GM19397 (cell line): ENCODE measurements around the gene TNFRSF1B.

ENCODE experiments used
- ATAC-seq: cut with Tn5 transposase; IDR thresholded peaks from one replicate; pipeline ENCODE4 v1.9.1; 2021; ENCODE audit warnings: mild to moderate bottlenecking, moderate library complexity; ENCODE audit not compliant: unreplicated experiment

The TNFRSF1B gene

GRCh38 chr1:12141163-12141850 lies 25.5 kb upstream of the TNFRSF1B start:
- ATAC-seq, result no peak

GRCh38 chr1:12142141-12142823 lies 24.5 kb upstream of the TNFRSF1B start:
- ATAC-seq, result no peak

GRCh38 chr1:12142891-12143630 lies 23.7 kb upstream of the TNFRSF1B start:
- ATAC-seq, result no peak

GRCh38 chr1:12143631-12144155 lies 23.1 kb upstream of the TNFRSF1B start:
- ATAC-seq, result no peak

GRCh38 chr1:12144236-12144635 lies 22.6 kb upstream of the TNFRSF1B start:
- no peak for ATAC-seq

GRCh38 chr1:12144969-12145368 lies 21.8 kb upstream of the TNFRSF1B start:
- ATAC-seq, result no peak

- no peak for ATAC-seq
These were observed 21.0 kb upstream of the TNFRSF1B start for GRCh38 chr1:12145616-12146342.

GRCh38 chr1:12146343-12147112 lies 20.3 kb upstream of the TNFRSF1B start:
- no peak for ATAC-seq

- ATAC-seq, result no peak
These were observed 19.5 kb upstream of the TNFRSF1B start for GRCh38 chr1:12147201-12147701.

- no peak for ATAC-seq
These were observed 18.4 kb upstream of the TNFRSF1B start for GRCh38 chr1:12148160-12148957.

- no peak for ATAC-seq
These were observed 17.6 kb upstream of the TNFRSF1B start for GRCh38 chr1:12148958-12149790.

- no peak for ATAC-seq
These were observed 17.0 kb upstream of the TNFRSF1B start for GRCh38 chr1:12149791-12150175.

- no peak for ATAC-seq
These were observed 16.2 kb upstream of the TNFRSF1B start for GRCh38 chr1:12150456-12151200.

- no peak for ATAC-seq
These were observed 15.3 kb upstream of the TNFRSF1B start for GRCh38 chr1:12151465-12151864.

- peak; percentile 56 for ATAC-seq
These were observed 14.5 kb upstream of the TNFRSF1B start for GRCh38 chr1:12152113-12152891.

- ATAC-seq, result no peak
These were observed 13.5 kb upstream of the TNFRSF1B start for GRCh38 chr1:12153181-12153785.
